ENCODE measurements around the gene GATA6.
"Not testable (repeated sequence)": the region's sequence is repeated elsewhere in the genome, so short reads cannot be mapped to it uniquely, and the experiment has no call there.

The GATA6 gene

DNA sequence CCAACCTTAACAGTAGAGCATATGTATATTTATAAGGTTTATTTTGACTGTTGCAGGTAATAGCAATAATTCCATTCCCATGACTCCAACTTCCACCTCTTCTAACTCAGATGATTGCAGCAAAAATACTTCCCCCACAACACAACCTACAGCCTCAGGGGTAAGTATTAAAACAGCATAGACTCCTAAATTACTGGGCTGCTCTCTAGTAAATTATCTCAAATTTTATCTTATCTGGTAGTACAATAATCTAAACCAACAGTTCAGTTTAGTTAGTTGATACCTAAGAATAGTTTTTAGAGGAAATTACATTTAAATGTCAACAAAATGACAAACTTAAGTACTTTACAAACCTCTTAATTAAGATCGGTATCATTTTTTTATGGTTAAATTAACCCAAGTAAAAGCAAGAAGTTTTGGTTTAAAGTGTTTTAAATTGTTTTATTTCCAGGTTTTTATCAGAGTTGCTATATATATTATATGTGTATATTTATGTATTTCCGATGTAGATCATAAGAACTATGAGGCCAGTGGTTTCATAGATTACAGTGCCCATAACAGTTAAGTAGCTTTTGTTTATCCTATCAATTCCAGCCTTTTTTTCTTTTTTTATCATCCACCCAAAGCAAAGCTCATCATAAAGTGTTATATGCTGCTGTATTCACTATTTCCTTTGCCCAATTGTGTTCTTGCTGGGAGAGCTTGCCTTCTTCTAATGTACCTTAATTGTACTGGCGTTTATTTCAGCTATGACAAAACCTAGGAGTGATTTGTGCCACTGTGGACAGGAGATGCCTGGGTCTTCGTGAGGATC is 13.7 kb downstream of the GATA6 start:
- TF ChIP-seq, protein P1, sequence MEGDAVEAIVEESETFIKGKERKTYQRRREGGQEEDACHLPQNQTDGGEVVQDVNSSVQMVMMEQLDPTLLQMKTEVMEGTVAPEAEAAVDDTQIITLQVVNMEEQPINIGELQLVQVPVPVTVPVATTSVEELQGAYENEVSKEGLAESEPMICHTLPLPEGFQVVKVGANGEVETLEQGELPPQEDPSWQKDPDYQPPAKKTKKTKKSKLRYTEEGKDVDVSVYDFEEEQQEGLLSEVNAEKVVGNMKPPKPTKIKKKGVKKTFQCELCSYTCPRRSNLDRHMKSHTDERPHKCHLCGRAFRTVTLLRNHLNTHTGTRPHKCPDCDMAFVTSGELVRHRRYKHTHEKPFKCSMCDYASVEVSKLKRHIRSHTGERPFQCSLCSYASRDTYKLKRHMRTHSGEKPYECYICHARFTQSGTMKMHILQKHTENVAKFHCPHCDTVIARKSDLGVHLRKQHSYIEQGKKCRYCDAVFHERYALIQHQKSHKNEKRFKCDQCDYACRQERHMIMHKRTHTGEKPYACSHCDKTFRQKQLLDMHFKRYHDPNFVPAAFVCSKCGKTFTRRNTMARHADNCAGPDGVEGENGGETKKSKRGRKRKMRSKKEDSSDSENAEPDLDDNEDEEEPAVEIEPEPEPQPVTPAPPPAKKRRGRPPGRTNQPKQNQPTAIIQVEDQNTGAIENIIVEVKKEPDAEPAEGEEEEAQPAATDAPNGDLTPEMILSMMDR (IDR thresholded peaks at IDR 0.05; ENCODE audit: low read depth, low read length) = no peak

DNA sequence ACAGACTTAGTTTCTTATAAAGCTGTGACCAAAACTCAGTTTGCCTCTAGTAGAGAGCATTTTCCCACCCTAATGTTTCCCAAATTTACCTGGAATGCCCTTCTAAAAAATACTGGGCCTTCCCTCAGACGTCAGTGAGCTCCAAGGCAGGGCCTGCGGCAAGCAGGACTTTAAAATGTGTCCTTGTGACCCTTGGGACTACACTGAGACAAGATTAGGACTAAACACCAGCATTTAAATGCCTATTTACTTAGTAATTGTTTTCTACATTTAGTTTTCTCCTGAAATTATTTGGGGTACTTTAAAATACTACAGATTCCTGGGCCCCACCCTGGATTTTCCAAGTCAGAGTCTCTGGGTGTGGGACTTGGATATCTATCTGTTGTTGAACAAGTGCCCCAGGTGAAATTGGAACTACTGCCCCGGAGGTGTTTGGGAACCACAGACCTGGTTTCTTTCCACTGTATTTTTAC is 14.3 kb downstream of the GATA6 start:
- no peak for DNase-seq (ENCODE audit: extremely low read depth, low read depth)
- TF ChIP-seq, protein P1 (IDR thresholded peaks at IDR 0.05; ENCODE audit: low read depth, low read length) = no peak

More for the DNA sequence above, 13.7 kb downstream of the GATA6 start:
- DNase-seq (ENCODE audit: extremely low read depth, low read depth) = no peak

DNA sequence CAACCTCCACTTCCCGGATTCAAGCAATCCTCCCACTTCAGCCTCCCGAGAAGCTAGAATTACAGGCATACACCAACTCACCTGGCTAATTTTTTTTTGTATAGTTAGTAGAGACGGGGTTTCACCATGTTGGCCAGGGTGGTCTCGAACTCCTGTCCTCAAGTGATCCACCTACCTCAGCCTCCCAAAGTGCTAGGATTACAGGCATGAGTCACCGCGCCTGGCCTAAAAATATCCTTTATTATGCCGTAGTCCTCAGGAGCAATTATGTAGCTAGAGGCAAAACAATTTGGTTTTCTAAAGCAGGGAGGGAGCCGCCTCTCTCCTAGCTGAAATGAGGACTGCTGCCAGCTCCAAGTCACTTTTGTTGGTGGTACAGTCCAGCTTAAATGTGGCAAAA is 15.2 kb downstream of the GATA6 start:
- DNase-seq (ENCODE audit: extremely low read depth, low read depth) = not testable (repeated sequence)

DNA sequence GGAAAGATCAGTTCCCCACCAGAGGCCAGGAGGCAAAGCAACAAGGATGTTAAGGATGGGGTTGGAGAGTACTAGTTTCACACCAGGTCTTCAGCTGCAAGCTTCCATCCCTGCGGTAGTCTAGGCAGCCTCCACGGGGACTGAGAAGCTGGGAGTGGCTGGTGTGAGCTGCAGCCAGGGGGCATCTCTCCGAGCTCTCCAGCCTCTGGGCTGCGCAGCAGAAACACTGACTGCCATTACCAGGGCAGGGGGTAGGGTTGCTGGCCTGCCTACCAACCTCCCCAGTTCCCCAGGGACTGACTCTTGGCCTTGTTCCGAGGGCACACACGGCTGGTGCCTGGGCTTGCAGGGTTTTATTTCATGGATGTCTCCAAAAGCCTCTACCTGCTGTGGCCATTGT is 15.9 kb downstream of the GATA6 start:
- no peak for DNase-seq (ENCODE audit: extremely low read depth, low read depth)
- TF ChIP-seq, protein P1 (IDR thresholded peaks at IDR 0.05; ENCODE audit: low read depth, low read length) = no peak

DNA sequence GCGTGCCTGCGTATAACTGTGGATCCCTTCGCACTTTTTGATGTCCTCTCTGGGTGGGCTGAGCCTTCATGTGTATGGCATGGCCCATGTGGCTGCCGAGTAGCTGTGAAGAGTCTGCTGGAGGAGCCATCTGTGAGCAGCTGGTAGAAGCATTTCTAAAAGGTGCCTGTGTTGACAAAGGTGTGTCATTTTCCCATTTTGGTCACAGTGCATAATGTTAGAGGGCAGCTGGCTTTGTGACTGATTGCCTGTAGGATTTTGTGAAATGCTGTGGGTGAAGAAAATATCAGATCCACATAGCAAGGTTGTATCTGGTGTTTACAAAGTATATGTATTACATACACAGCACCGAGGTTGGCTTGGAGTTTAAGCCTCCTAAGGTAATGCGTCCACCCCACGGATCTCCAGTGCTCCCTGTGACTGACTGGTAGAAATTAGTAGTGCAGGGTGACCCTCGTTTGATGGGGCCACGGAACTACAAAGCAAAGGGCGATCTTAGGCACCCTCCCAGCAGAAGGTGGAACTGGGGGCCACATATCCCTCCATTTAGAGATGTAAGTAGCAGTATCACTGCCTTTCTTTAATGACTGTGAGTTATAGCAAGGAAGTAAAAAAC is 16.5 kb downstream of the GATA6 start:
- no peak for DNase-seq (ENCODE audit: extremely low read depth, low read depth)
- TF ChIP-seq, protein P1 (IDR thresholded peaks at IDR 0.05; ENCODE audit: low read depth, low read length) = no peak

DNA sequence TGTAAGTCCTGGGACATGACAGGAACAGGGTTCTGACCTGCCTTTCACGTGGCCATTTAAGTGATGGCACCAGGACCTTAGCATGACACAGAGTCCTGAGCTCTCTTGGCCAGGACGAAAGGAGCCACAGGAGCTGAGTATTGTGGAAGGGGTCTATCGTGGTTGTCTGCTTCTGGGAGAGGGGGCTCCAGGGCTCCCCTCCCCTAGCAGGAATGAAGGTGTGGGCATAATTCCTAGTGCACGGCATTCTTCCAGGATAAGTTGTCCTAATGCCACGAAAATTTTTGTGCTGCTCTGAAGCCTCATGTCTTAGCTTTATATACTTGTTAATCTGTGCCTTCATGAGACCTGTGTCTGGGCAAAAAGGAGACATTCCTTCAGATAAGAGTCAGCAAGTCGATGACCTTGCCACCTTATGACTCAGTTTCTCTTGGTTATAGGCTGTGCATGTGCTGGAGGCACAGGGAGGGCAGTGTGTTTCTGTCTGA is 17.1 kb downstream of the GATA6 start:
- DNase-seq (ENCODE audit: extremely low read depth, low read depth) = no peak
- TF ChIP-seq, protein P1 (IDR thresholded peaks at IDR 0.05; ENCODE audit: low read depth, low read length) = no peak

DNA sequence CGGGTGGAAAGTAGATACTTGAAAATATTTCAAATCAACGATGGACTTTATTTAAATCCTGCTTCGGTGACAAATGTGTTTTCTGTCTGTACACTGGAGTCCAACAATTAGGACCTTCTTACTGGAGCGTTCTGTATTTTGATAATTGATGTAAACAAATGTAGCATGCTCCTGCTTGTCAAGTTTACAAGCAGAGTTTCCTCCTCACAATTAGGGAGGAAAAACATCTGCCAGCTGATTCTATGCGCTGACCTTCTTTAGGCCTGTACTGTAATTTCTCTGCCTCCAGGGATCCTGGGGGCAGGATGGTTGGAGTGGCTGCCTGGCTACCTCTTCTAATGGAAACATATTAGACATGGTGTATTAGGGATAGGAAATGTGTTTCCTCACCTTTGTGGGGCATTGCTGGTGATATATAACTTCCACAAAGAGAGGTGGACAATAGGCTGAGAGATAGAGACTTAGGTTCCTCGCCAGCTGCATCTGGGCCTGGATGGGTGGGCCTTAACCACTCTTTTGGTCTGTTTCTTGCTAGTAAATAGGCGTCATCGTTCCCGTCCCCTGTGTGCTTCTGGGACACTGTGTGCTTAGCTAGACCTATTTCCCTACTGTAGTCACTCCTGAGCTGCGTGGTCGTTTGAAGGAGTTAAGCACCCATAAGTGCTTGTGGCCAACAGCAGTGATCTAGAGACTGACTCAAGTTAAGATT is 19.3 kb downstream of the GATA6 start:
- no peak for DNase-seq (ENCODE audit: extremely low read depth, low read depth)
- TF ChIP-seq, protein P1 (IDR thresholded peaks at IDR 0.05; ENCODE audit: low read depth, low read length) = no peak

Measured in AG09319 (cell line).